Fibroblast of skin of right quadriceps (primary cell): Measurements from ENCODE around the gene RPUSD2.

Experiments
- DNase-seq: peaks from one replicate; pipeline ENCODE4 v3.0.0-alpha.2; 2013

Gene RPUSD2, protein sequence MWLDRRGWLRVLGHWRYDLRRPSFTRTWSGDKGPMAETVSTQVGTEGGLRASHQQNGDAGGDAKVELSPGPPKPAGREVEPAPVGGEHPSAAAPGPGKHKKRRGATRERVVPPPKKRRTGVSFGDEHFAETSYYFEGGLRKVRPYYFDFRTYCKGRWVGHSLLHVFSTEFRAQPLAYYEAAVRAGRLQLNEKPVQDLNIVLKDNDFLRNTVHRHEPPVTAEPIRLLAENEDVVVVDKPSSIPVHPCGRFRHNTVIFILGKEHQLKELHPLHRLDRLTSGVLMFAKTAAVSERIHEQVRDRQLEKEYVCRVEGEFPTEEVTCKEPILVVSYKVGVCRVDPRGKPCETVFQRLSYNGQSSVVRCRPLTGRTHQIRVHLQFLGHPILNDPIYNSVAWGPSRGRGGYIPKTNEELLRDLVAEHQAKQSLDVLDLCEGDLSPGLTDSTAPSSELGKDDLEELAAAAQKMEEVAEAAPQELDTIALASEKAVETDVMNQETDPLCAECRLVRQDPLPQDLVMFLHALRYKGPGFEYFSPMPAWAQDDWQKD

DNA sequence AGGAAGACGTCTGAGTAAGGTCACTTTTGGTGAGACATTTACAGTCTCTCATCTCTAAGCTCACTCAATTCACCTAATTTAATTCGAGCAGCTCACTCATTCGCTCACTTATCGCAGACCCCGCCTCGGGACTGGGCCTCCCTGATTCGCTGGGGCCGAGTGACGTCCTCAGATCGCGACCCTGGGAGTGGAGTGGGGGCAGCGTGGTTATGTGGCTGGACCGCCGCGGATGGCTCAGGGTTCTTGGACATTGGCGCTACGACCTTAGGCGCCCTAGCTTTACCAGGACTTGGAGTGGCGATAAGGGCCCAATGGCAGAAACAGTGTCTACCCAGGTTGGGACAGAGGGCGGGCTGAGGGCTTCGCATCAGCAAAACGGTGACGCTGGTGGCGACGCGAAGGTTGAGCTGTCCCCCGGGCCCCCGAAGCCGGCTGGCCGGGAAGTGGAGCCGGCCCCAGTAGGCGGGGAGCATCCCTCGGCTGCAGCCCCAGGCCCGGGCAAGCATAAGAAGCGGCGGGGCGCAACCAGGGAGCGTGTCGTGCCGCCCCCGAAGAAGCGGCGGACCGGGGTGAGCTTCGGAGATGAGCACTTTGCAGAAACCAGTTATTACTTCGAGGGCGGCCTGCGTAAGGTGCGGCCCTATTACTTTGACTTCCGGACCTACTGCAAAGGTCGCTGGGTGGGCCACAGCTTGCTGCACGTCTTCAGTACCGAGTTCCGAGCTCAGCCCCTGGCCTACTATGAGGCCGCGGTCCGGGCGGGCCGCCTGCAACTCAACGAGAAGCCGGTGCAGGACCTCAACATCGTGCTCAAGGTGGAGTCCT, at the start of gene RPUSD2:
Gene RPUSD2 (plus strand): TSS at position 171 of the 825 bp plus-strand sequence. CDS start 39 bp downstream, at position 210.
- peak; percentile 91 for DNase-seq

DNA sequence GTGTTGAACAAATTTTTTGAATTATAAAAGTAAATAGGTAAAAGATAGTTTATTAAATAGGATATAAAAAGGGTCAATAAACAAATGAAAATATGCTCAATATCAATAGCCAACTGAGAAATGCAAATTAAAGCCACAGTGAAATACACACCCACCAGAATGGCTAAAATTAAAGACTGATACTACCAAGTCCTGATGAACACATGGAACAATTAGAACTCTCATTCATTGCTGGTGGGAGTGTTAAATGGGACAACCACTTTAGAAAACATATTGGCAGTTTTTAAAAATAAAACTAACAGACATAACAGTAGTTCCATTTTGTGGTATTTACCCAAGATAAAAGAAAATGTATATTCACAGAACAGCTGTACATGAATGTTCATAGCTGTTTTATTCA, 45.5 kb upstream of the RPUSD2 start:
- no peak for DNase-seq

DNA sequence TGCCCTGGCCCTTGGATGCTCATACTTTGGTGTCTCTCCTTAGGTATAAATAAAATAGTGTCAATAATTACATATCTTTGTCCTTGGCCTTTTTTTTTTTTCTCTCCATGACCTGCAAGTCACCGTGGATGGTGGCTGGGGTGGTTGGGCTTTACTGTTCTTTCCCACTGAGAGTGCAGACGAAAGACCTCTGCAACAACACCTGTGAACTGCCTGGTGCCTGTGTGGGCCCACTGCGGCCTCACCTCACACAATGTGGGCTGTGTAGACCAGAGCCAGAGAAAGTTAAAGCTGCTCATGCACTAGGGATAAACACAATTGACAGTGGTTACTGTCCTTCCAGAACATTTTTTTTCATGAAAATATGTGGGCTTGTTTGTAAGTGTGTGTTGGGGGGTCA, 43.2 kb upstream of the RPUSD2 start:
- no peak for DNase-seq

DNA sequence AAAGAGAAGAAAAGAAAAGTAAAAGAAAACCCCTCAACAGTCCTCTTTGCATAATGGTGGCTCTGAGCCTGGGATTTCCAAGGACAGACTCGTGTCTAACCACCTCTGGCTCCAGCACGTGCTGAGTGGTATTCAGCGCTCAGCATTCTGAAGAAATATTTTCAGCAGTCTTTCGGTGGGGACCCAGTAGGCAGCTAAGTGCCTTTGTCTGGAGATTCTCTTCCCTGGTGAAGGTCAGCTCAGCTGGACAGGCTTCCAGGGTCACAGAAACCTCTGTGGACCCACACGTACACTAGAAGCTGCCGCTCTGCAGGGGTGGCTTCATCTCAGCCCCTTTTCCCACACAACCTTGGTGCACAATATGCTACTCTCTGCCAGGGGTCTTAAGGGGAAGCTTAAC, 40.3 kb upstream of the RPUSD2 start:
- no peak for DNase-seq

DNA sequence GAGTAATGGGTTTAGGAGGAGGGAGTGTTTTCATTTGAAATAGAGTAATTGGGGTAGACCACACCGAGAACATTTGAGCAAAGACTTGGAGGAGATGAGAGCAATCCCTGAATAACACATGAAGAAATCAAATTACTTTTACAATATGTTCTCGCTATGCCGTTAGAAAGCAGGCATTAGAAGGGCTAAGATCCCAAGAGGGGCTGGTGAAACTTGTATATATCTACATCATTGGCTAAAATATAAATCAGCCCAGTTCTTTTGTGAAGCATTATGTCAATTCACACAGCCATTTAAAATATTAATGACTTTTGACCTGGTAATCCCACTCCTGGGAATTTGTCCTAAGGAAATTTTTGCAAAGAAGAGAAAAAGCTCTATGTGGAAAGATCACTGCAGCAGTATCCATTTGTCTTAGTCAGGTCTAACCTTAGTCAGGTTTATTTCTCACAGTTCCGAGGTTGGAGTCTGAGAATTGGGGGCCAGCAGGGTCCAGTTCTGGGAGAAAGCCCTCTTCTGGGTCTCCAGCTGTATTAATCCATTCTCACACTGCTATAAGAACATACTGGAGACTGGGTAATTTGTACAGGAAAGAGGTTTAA, 35.2 kb upstream of the RPUSD2 start:
- no peak for DNase-seq

DNA sequence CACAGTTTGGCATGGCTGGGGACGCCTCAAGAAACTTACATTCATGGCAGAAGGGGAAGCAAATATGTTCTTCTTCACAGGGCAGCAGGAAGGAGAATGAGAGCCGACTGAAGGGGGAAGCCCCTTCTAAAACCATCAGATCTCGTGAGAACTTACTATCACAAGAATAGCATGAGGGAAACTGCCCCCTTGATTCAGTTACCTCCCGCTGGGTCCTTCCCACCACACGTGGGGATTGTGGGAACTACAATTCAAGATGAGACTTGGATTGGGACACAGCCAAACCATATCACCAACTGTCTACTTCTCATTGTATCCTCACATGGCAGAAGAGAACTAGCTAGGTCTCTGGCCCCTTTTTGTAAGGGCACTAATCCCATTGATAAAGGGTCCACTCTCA, 34.7 kb upstream of the RPUSD2 start:
- DNase-seq = no peak

DNA sequence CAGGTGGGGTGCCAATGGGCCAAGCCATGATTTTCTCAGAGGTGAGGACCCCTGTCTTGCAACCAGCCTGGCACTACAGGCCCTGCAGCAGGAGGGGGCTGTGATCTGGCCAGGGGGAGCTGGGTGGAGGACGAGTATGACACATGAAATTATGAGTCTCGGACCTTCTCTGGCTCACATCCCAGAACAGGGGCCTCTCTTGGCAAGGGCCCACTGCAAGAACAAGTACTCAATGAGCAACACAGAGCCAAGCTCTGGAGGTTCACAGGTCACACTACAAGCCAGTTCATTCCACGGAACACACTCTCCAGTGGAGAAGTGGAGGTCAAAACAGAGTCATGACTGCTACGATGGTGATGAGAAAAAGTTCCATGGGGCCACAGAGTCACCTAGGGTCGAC, 32.6 kb upstream of the RPUSD2 start:
- peak; percentile 45 for DNase-seq

DNA sequence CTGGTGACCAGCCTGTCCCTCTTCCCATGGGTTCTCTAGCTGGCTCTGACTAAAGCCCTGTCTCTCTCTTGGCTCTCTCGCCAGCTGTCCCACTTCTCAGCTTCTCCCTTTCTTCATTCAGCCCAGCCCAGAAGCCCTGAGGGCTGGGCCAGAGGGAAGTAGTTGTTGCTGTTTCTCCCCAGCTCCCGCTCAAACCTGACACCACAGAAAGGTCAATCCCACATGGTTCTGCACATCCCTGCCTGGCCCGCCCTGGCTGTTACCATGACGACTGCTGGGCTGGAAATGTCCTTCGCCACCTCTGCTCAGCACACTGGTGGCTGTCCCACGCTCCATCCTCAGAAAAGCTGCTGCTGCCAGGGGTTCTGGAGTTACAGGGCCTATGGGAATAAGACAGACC, 30.1 kb upstream of the RPUSD2 start:
- DNase-seq = no peak

DNA sequence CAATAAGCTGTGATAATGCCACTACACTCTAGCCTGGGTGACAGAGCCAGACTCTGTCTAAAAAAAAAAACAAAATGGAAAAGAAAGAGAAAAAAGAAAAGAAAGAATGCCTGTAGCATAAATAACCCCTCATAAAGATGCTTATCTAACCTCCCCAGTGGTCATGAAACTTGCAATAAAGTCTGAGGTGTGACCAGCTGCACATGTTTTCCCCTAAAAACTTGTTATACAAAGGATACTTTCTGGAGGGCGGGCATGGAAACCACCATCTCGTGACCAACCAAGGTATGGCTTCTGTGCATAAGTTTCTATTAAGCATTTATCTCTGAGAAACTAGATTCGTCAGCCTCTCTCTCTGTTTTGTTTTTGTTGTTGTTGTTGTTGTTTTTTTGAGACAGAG, 26.0 kb upstream of the RPUSD2 start:
- no peak for DNase-seq

DNA sequence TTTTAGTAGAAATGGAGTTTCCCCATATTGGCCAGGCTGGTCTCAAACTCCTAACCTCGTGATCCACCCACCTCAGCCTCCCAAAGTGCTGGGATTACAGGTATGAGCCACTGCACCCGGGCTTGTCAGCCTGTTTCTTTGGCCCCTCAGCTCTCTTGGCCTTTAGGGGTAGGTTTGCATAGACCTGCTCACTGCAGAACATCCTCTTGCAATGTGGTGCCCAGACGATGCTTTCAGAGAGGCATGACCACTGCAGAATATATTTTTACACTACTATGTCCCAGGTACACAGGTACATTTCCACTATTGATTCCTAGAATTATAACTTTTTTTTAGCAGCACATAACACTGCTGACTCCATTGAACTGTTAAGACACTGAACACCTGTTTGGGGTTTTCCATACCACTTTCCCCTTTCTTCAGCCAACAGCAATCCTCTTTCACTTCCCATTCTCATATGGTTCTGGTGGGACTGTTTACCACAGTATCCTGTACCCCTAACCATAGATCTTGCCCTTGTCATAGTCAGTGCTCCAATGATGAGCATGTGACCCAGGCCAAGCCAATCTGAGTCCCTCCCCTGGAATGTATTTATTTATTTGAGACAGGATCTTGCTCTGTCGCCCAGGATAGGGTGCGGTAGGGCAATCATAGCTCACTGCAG, 25.3 kb upstream of the RPUSD2 start:
- DNase-seq = no peak

DNA sequence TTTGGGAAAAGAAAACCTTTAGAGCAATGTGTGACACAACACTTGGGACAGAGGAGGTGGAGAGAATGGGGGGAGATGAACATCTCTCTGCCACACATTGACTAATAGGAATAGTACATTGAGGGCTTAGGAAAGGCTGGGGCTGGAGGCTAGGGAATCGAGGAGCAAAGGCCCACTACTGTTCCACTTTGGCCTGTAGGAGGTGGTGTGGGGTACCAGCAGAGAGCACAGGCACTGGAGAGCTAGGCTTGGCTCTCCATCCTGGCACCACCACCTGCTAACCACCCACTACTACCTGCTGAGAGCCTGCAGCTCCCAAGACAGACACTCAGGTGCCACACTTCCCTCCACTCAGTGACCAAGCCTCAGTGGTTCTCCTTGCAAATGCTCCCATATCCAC, 23.6 kb upstream of the RPUSD2 start:
- DNase-seq = no peak

DNA sequence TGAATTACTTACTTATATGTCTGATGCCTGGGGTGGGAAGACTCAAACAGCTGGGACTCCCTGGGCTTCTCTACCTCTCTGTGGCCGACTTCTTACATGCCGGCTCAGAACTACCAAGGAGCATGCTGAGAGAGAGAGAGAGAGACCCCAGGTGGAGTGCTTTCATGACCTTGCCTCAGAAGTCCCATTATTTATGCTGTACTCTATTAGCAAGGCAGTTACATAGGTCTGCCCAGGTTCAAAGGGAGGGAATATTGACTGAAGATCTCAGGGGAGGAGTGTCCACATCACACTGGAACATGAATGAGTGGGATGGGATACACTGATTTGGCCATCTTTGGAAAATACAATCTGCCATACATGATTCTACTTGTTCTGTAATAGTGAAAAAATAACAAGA, 20.5 kb upstream of the RPUSD2 start:
- no peak for DNase-seq

DNA sequence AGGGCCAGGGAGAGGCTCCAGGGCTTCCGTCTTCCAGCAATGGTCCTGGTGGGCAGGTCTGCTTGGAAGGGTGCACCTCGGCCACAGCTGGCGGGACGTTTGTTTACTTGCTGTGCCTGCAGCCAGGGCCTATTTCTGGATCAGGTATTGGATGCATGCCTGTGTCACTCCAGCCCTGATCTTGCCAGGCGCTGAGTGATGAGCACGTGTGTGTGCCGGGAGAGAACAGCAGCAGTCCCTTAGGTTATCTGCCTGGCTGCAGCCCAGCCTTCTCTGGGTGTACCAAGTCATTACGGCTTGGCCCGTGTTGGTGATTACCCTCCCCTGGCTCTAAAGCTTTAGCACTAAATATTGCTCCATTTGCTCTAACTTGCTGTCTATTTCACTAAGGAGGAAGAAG, 19.2 kb upstream of the RPUSD2 start:
- DNase-seq = no peak

DNA sequence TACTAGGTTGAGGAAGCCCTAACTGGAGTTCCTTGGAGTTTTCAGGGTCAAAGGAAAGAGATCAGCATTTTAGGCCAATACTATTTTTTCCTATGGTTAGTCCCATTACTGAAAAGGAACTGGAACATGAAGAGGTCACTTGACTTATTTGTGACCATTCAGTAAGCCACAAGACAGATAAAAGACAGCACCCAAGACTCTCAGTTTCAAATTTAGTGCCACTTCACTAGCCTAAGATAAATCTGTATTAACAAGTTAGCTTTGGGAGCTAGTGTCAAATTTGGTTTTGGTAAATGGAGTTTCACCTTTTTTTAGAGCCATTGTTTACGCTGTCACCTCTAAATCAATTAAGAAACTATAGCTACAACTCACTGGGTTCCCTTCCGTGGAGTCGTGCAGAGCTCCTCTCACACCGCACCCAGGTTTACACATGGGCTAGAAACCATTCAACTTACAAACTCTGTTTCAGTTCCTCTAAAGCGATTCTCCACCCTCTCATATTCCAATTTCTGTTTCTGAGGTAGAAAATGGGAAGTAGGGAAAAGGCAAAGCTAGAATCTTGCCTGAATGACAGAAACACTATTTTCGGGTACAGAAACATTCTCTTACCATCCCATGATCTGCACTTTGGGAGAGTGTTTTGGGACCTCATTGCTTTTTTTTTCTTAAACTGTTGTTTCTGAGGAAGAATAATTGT, 18.6 kb upstream of the RPUSD2 start:
- DNase-seq = no peak

DNA sequence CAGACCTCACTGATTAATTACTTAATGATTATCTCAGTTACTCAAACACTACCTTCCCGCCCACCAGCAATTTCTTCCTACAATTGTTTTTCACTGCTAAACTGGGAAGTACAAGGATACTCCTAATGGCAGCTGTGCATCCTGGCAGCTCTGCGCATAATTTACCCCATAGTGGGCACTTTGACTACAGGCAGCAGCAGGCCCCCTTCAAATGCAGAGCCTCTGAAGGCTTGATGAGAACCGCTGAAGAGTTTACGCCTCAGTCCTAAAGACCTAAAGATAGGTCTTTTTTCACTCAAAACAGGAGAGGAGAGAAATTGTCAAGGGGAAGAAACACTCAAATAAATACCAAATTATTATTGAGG, 15.0 kb upstream of the RPUSD2 start:
- no peak for DNase-seq

DNA sequence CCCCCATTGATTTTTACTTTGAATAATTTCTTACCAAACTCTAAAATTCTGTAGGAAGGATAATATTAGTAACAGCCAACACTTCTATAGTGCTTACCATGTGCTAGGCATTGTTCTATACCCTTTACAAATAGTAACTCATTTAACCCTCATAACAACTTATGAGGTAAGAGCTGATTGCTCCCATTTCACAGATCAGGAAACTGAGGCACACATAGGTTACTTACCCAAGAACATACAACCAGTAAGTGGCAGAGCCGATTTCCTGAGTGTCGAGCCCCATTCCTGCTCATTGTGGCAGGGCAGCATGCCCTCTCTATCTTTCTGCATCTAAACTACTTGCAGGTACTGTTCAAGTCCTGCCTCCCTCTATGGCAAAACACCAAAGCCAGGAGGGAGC, 13.2 kb upstream of the RPUSD2 start:
- no peak for DNase-seq

DNA sequence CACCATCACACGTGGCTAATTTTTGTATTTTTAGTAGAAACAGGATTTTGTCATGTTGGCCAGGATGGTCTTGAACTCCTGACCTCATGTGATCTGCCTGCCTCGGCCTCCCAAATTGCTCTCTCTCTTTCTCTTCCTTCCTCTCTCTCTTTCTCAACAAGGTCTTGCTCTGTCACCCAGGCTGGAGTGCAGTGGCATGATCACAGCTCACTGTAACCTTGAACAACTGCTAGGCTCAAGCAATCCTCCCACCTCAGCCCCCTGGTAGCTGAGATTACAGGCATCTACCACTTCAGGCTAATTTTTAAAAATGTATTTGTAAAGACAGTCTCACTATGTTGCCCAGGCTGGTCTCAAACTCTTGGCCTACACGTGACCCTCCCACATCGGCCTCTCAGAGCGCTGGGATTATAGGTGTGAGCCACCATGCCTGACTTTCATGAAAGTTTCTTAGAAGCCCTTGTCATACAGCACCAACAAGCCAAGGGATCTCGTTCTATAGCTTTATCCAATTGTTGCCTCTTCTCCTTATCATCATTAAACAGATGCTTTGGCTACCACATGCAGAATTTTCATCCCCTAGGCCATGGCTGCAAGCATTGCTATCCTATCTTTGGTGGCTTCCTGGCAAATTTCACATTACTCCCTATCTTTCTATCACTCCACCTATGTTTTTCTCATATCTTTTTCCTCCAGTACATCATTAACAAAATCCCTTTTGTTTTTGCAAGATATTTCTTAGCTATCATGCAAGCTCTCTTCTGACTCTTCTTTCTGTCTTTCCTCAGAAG, 10.0 kb upstream of the RPUSD2 start:
- no peak for DNase-seq

DNA sequence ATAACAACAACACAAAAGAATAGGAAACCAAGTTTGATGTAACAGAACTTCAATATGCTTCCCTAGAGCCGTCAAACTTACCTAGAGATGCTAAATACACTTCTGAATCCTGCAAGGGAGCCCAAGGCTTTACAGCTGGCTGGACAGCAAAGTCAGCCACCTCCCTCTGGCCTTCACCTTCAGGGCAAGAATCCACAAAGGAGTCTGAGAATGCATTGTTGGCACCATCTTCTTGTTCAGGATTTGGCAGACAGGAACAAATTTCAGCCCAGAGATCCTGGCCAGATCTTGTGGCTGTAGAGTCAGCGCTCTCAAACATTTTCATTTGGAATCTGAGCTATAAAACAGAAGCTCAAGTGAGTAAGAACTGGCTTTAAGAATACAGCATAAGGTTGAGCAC, 6.4 kb upstream of the RPUSD2 start:
- no peak for DNase-seq

DNA sequence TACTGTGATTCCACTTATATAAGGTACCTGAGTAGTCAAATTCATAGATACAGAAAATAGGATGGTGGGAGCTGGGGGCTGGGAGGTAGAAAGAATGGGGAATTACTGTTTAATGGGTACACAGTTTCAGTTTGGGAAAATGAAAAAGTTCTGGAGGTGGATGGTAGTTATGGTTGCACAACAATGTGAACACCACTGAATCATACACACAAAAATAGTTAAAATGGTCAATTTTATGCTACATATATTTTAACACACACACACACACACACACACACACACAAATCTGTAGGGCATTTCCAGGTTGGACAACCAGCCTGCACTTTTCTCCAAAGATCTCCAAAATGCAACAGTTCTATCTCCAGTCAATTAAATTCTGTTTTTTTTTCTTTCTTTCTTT, 5.7 kb upstream of the RPUSD2 start:
- no peak for DNase-seq

DNA sequence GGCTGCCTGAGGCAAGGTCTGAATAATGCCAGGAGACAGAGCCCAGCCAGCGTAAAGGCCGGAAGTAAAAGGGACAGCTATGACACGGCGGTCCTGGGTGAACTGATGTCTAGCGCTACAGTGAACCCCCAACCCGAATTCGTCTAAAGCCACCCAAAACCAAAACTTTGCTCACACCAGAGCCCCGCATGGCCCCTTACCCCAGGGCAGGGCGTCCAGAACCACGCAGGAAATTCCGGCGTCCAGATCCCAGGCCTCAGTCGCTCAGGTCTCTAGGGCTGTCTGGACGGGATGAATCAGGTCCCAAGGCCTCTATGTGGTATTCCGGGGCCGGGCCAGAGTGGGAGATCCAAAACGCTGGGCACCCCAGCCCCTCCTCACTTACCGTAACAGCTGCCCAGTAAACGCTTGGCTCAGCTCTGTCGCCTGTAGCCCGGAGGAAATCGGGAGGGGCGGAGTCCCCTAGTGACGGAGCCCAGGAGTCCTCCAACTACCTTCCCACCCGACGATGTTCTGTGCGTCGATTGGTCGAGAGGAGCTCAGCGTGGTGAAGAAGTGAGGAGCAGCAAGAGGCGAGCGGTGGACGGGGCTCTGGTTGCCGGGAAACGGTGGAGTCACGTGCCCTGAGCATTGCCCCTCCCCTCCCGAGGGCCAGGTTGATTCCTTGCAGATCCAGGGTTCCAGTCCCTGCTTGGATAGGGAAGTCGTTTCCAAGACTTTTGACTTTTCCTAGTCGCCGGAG, 4.3 kb upstream of the RPUSD2 start, which contains the start of gene CCDC32:
Gene CCDC32 (minus strand): TSS at position 452 of the 742 bp plus-strand sequence. CDS start 2,027 bp downstream, outside the sequence.
- DNase-seq = peak; percentile 98
